Esophagus muscularis mucosa (tissue), 4 donors: ENCODE results near the gene CGB3.

Experiments
- CTCF ChIP-seq, 3 experiments: fragments of 200-600 bp in 2 of 3; fragments of 450-650 bp in 1 of 3; sonication (generic) in 2 of 3; IDR thresholded peaks; one replicate each; pipeline ENCODE4 v1.5.1; 2017 to 2019; ENCODE audit warnings: antibody characterized with exemption in 3 of 3, mild to moderate bottlenecking in 2 of 3, moderate library complexity in 1 of 3
- EP300 ChIP-seq: sonication (generic); formaldehyde crosslinking; IDR thresholded peaks from one replicate; pipeline ENCODE4 v1.6.1; 2017; ENCODE audit warnings: antibody characterized with exemption
- POLR2A ChIP-seq: fragments of 450-650 bp; IDR thresholded peaks from one replicate; pipeline ENCODE4 v1.6.1; 2017; ENCODE audit warnings: antibody characterized with exemption, moderate library complexity, mild to moderate bottlenecking, low read depth
- POLR2AphosphoS5 ChIP-seq, 2 donors: sonication (generic); formaldehyde crosslinking; IDR thresholded peaks; one replicate each; pipeline ENCODE4 v1.6.1; 2017; ENCODE audit warnings: antibody characterized with exemption in 2 of 2

GRCh38 chr19:49014123-49014869 lies 9.8 kb downstream of the CGB3 start:
- TF ChIP-seq CTCF (IDR thresholded peaks at IDR 0.05) (no peak), POLR2A (no peak), EP300 (no peak), POLR2AphosphoS5 (IDR thresholded peaks at IDR 0.05) (no peak)
